ENCODE results near the gene CLDN9.
A peak's percentile ranks its signal among the peaks of the same experiment; 100 is the strongest.

CLDN9 gene

GRCh38 chr16:2974319-2975056, 38.2 kb upstream of the CLDN9 start:
- DNase-seq, result no peak

DNA sequence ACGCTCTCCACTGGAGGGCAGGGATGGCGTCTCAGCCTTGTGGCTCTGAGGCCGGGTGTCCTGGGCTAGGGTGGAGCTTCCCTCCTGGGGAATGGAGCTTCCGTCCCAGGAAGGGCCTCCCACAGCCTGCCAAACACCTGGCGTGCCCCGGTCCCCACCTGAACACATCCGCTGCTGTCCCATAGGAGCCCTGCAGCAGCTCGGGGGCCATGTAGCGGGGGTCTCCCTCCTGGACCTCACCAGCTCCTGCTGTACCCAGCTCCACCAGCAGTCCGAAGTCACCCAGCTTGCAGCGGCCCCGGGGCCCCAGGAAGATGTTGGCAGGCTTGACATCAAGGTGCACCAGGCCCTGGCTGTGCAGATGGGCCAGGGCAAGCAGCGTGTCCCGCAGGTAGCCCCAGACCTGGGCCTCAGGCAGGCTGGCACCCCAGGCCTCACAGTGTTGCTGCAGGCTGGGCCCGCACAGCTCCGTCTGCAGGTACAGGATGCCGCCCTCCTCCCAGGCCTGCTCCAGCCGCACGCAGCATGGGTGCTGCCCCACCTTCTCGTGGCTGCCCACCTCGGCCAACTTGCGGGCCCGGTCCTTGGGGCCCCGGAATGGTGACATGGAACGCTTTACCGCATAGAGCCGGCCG, 37.4 kb upstream of the CLDN9 start:
- DNase-seq, result no peak

- peak in 1 of 2 donors; percentile 24 for DNase-seq
Measured at GRCh38 chr16:2976201-2976600, 36.5 kb upstream of the CLDN9 start.

GRCh38 chr16:2976673-2977072, 36.0 kb upstream of the CLDN9 start:
- DNase-seq, result no peak

GRCh38 chr16:2977440-2977839, 35.3 kb upstream of the CLDN9 start:
- peak in 1 of 2 donors; percentile 14 for DNase-seq

DNA sequence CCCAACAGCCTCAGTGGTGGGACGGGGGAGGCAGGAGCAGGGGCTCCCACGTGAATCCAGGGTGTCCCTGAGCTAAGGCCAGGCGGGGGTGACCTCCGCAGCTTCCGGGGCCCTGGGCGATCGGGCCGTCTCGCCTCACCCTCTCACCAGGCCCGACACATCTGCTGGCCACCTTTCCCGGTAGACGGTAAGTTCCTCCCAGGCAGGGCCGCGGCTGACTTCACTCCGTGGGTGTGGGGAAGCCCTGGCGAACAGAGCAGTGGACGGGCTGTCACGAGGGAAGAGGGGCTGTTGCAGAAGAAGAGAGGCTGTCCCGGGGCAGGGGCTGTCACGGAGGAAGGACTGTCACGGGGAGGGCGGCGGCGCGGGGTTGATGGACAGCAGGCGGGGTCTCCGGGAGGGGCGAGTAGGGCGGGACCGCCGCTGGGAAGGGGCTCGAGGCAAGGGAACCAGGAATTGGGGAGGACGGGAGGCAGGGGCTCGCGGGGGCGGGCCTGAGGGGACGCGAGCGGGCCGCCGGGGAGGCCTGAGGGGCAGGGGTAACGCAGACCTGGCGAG, 33.0 kb upstream of the CLDN9 start:
- no peak for DNase-seq

GRCh38 chr16:2980227-2981176, 32.2 kb upstream of the CLDN9 start, which contains the start of gene PKMYT1:
TSS of gene PKMYT1 (minus strand) at chr16:2980446. CDS start at chr16:2979657, 789 bp downstream.
- DNase-seq, result peak; percentile 72 to 86

DNA sequence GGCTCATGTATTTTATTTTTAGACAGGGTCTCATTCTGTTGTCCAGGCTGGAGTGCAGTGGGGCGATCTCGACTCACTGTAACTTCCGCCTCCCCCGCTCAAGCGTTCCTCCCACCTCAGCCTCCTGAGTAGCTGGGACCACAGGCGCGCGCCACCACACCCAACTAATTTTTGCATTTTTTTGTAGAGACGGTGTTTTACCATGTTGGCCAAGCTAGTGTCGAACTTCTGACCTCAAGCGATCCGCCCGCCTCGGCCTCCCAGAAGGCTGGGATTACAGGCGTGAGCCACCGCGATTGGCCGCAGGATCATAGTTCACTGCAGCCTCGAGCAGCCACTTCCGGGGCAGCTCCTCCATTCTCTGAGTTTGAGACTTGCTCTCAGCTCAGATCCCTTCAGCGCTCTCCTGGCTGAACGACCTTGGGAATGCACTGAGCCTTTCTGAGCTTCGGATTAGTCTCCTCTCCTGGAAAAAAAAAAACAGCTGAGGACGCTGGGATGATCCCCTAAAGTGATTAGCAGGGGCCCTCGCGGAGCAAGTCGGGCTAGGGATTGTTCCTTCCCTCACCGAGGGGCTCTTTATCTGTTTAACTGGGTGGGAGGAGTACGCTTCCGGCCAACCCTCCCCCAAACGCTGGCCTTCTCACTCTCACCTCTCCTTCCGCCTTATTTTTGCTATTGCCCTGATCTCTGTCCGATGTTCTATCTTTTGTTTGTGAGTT, 31.4 kb upstream of the CLDN9 start:
- DNase-seq, result no peak

DNA sequence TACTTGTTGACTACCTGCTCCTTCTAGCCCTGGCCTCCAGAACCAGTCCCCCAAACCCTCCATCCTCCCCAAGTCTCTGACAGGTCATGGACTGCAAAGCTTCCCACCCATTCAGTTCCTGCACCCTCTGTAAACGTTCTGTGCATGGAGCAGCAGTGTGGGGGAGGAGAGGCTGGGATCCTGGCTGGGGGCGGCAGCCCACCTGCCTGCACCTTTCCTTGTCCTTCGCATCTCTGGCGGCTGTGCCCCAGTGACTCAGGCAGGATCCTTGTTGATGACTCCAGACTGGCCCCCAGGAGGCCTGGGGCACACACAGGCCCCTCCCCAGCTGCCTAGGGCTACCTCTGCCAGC, 30.8 kb upstream of the CLDN9 start:
- no peak for DNase-seq

DNA sequence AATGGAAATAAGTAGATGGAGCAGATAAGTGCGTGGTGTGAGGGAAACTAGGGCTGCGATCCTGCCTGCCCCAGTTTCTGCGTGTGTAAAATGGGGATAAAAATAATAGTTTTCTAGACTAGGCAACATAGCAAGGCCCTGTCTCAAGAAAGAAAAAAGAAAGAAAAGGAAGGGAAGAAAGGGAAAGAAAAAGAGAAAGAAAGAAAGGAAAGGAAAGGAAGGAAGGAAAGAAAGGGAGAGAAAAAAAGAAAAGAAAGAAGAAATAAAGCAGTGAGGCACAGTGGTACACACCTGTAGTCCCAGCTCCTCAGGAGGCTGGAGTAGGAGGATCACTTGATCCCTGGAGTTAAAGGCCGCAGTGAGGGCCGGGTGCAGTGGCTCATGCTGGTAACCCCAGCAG, 30.3 kb upstream of the CLDN9 start:
- no peak for DNase-seq

DNA sequence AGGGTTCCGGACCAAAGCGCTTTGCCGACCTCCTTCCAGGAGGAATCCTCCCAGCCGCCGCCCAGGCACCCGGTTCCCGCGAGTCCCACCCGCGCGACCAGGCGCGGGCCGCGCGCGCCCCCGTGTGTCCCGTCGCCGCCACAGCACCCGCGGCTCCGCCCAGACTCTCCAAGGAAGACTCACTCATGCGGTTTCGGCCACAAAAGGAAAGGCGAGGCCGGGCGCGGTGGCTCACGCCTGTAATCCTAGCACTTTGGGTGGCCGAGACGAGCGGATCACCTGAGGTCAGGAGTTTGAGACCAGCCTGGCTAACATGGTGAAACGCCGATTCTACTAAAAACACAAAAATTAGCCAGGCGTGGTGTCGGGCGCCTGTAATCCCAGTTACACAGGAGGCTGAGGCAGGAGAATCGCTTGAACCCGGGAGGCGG, 29.0 kb upstream of the CLDN9 start:
- DNase-seq, result peak; percentile 49 to 67

- DNase-seq, result no peak
Measured at GRCh38 chr16:2985462-2985861, 27.3 kb upstream of the CLDN9 start.

- DNase-seq, result no peak
Measured at GRCh38 chr16:2985893-2986355, 26.8 kb upstream of the CLDN9 start.

GRCh38 chr16:2986623-2987188, 26.0 kb upstream of the CLDN9 start:
- DNase-seq, result no peak

DNA sequence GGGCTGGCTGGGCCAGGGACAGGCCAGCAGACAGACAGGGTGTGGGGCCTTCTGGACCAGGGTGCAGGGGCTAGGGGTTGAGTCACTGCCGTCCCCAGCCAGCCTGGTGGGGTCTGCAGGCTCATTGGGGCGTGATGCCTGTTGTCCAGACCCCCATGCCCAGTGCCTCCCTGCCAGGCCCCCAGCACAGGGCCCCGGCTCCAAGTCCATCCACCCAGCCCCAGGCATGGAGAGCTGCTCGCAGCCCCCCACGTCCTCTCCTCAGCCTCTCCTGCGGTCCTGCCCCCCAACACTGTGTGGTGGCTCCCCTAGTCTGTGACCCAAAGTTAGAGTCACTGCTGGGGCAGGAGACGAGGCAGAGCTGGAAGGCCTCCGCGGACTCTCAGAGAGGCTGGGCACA, 25.4 kb upstream of the CLDN9 start:
- DNase-seq, result no peak

- no peak for DNase-seq
Measured at GRCh38 chr16:2987833-2988232, 24.9 kb upstream of the CLDN9 start.

GRCh38 chr16:2988590-2989099, 24.1 kb upstream of the CLDN9 start:
- DNase-seq, result no peak

GRCh38 chr16:2990891-2991290, 21.8 kb upstream of the CLDN9 start:
- no peak for DNase-seq

DNA sequence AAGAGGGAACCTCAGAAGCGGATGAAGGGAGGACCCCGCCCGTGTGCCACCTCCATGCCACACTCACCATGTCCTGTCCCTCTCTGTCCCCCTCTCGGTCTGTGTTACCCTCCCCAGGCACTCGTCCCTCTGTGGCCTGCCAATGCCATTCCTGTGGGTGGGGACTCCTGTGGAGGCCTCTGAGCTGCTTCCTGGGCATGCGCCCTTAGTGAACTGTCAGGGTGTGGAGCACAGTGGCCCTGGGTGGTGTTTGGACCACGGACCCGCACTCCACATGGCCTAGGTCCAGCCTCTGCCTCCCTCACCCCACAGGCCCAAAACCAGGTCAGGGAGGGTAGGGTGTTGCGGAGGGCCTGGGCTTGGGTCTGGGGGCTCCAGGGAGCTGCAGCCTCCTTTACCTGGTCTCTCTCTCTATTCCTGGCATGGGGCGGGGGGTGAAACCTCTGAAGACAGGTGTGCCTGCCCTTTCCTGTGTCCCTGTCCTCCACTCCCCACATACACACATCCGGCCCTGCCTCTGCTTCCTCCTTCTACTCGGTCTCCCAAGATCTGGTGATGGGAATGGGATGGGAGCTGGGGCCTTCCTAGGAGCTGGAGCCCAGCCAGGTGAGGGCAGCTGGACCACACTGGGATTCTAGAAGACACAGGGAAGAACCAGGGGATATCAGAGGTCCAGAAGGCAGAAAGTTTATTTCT, 21.0 kb upstream of the CLDN9 start:
- no peak for DNase-seq

GRCh38 chr16:2992383-2993081, 20.2 kb upstream of the CLDN9 start:
- no peak for DNase-seq
